GM18873 (cell line): ENCODE data around the gene FBF1.
"Not testable (repeated sequence)": the region's sequence is repeated elsewhere in the genome, so short reads cannot be mapped to it uniquely, and the experiment has no call there.

Source experiments
- ATAC-seq: cut with Tn5 transposase; IDR thresholded peaks from one replicate; pipeline ENCODE4 v1.9.1; 2021; ENCODE audit warnings: mild to moderate bottlenecking, moderate library complexity, moderate number of reproducible peaks; ENCODE audit not compliant: unreplicated experiment, low FRiP score

FBF1 gene

GRCh38 chr17:75876938-75877751 is 63.7 kb downstream of the FBF1 start:
- no peak for ATAC-seq

GRCh38 chr17:75876190-75876937 is 64.5 kb downstream of the FBF1 start:
- no peak for ATAC-seq

GRCh38 chr17:75875940-75876189 is 65.0 kb downstream of the FBF1 start:
- ATAC-seq, result no peak

- ATAC-seq, result no peak
Measured at GRCh38 chr17:75875182-75875939, 65.5 kb downstream of the FBF1 start.

- ATAC-seq, result no peak
Measured at GRCh38 chr17:75874323-75875181, 66.3 kb downstream of the FBF1 start.

- no peak for ATAC-seq
Measured at GRCh38 chr17:75873587-75874322, 67.1 kb downstream of the FBF1 start.

GRCh38 chr17:75872434-75873351 is 68.1 kb downstream of the FBF1 start:
- ATAC-seq, result no peak

GRCh38 chr17:75870228-75870627 is 70.6 kb downstream of the FBF1 start:
- ATAC-seq, result not testable (repeated sequence)

GRCh38 chr17:75869282-75870141 is 71.3 kb downstream of the FBF1 start:
- no peak for ATAC-seq

- ATAC-seq, result not testable (repeated sequence)
Measured at GRCh38 chr17:75868730-75869281, 72.0 kb downstream of the FBF1 start.

GRCh38 chr17:75865404-75866188 is 75.2 kb downstream of the FBF1 start:
- not testable (repeated sequence) for ATAC-seq

- not testable (repeated sequence) for ATAC-seq
Measured at GRCh38 chr17:75864887-75865286, 76.0 kb downstream of the FBF1 start.

GRCh38 chr17:75864448-75864871 is 76.4 kb downstream of the FBF1 start:
- ATAC-seq, result peak; percentile 77

GRCh38 chr17:75861927-75862317 is 78.9 kb downstream of the FBF1 start:
- ATAC-seq, result no peak
